HCT116 (cell line): Measurements from ENCODE around the gene BICRA. TPM values are rescaled to one million over a fixed set of nuclear protein-coding genes. Genes with fewer than 3 reads are reported as not detected.

Source experiments
- ATAC-seq: fragments of 200-7000 bp; cut with Tn5 transposase; 2 replicates; pipeline ENCODE4 v1.9.1; 2020; ENCODE audit warnings: mild to moderate bottlenecking, moderate library complexity
- BruUV-seq: library from RNA; stranded (reverse); fragments of 400-500 nt; replicated peaks from 2 replicates; lab custom pipeline; 2021; lab: Mats Ljungman, UMichigan
- CTCF ChIA-PET: fragments of 300-600 bp; sonication (Branson Sonifier 250); formaldehyde crosslinking; loops from one replicate; lab custom pipeline; 2021; ENCODE audit warnings: antibody characterized with exemption; lab: Charles Lee
- POLR2A ChIA-PET: fragments of 300-600, 350-600 bp; sonication (Branson Sonifier 250); formaldehyde crosslinking; loops from one replicate; lab custom pipeline; 2021; ENCODE audit warnings: antibody characterized with exemption; lab: Charles Lee
- RAD21 ChIA-PET, 2 experiments: fragments of 300-600 bp; sonication (Branson Sonifier 250); formaldehyde crosslinking; loops; one replicate each; lab custom pipeline; 2023; ENCODE audit warnings: low total read pairs in 2 of 2; ENCODE audit not compliant: uncharacterized antibody in 2 of 2, unreplicated experiment in 2 of 2, low non-redundant PET in 1 of 2; lab: Charles Lee
- DNase-seq: peaks from one replicate; pipeline ENCODE4 v3.0.0-alpha.2; 2010; ENCODE audit warnings: low read depth, low spot score
- H2AFZ ChIP-seq: fragments of 200-600 bp; shearing (Covaris generic), sonication (generic); 2 replicates; pipeline ENCODE4 v1.6.1; 2017; ENCODE audit warnings: low read depth, mixed run types, mixed read lengths, antibody characterized with exemption, low read length; ENCODE audit not compliant: poor library complexity, severe bottlenecking
- H3K27ac ChIP-seq: 2 replicates; pipeline ENCODE4 v1.5.1; 2012; ENCODE audit warnings: low read depth, low read length
- H3K27me3 ChIP-seq: fragments of 200-600 bp; sonication (generic); 2 replicates; pipeline ENCODE4 v1.6.1; 2016; ENCODE audit warnings: mixed run types, low read length, mixed read lengths; ENCODE audit not compliant: insufficient read depth
- H3K36me3 ChIP-seq, 2 experiments: fragments of 200-500 bp in 1 of 2; fragments of 200-600 bp in 1 of 2; sonication (Bioruptor generic) in 1 of 2; sonication (generic) in 1 of 2; 2 replicates each; pipeline versions ENCODE4 v1.5.1 to v1.6.1; 2014 to 2016; ENCODE audit warnings: low read length in 2 of 2, inconsistent platforms in 1 of 2, mixed read lengths in 1 of 2, mixed run types in 1 of 2; ENCODE audit not compliant: insufficient read depth in 2 of 2, control insufficient read depth in 1 of 2
- H3K4me1 ChIP-seq, 2 experiments: fragments of 200-600 bp in 1 of 2; sonication (generic) in 1 of 2; 2 replicates each; pipeline versions ENCODE4 v1.5.1 to v1.6.1; 2012 to 2017; ENCODE audit warnings: low read length in 2 of 2, inconsistent platforms in 1 of 2, mild to moderate bottlenecking in 1 of 2, mixed read lengths in 1 of 2, mixed run types in 1 of 2, moderate library complexity in 1 of 2; ENCODE audit not compliant: insufficient read depth in 2 of 2, control insufficient read depth in 1 of 2
- H3K4me2 ChIP-seq: fragments of 200-600 bp; sonication (generic); 2 replicates; pipeline ENCODE4 v1.6.1; 2017; ENCODE audit warnings: mixed run types, low read length, mixed read lengths
- H3K4me3 ChIP-seq, 2 experiments: fragments of 200-600 bp in 1 of 2; sonication (generic) in 1 of 2; replicated peaks in 1 of 2; 2 replicates each; pipeline ENCODE4 v1.5.1; 2011 to 2016; ENCODE audit warnings: low read length in 2 of 2, control low read depth in 1 of 2, low read depth in 1 of 2, mild to moderate bottlenecking in 1 of 2, mixed read lengths in 1 of 2, mixed run types in 1 of 2
- H3K79me2 ChIP-seq: fragments of 200-600 bp; sonication (generic); 2 replicates; pipeline ENCODE4 v1.6.1; 2017; ENCODE audit warnings: mild to moderate bottlenecking, mixed run types, low read length, moderate library complexity, mixed read lengths; ENCODE audit not compliant: insufficient read depth
- H3K9ac ChIP-seq: fragments of 200-600 bp; sonication (generic); 2 replicates; pipeline ENCODE4 v1.6.1; 2016; ENCODE audit warnings: low read length, mixed read lengths
- H3K9me2 ChIP-seq: fragments of 200-600 bp; sonication (generic), shearing (Covaris generic); 2 replicates; pipeline ENCODE4 v1.6.1; 2017; ENCODE audit warnings: mixed run types, mild to moderate bottlenecking, moderate library complexity; ENCODE audit not compliant: insufficient read depth
- H3K9me3 ChIP-seq, 2 experiments: fragments of 200-500 bp in 1 of 2; fragments of 200-600 bp in 1 of 2; sonication (Bioruptor generic) in 1 of 2; sonication (generic) in 1 of 2; 2 replicates each; pipeline ENCODE4 v1.6.1; 2014 to 2017; ENCODE audit warnings: low read length in 2 of 2, mixed read lengths in 2 of 2, inconsistent platforms in 1 of 2, low read depth in 1 of 2, mild to moderate bottlenecking in 1 of 2, mixed run types in 1 of 2, moderate library complexity in 1 of 2; ENCODE audit not compliant: control insufficient read depth in 1 of 2, insufficient read depth in 1 of 2
- H4K20me1 ChIP-seq: fragments of 200-600 bp; sonication (generic), shearing (Covaris generic); 2 replicates; pipeline ENCODE4 v1.6.1; 2017; ENCODE audit warnings: mixed run types, mild to moderate bottlenecking, moderate library complexity; ENCODE audit not compliant: insufficient read depth
- CEBPB ChIP-seq: IDR thresholded peaks from 2 replicates; pipeline ENCODE4 v1.6.1; 2012; ENCODE audit warnings: low read depth
- CTCF ChIP-seq, 3 experiments: fragments of 200-600 bp in 1 of 3; sonication (generic) in 1 of 3; IDR thresholded peaks in 2 of 3; conservative IDR thresholded peaks in 1 of 3; 2 replicates each; pipeline ENCODE4 v1.5.1; 2012 to 2017; ENCODE audit warnings: low read depth in 2 of 3, low read length in 2 of 3, antibody characterized with exemption in 1 of 3, borderline replicate concordance in 1 of 3, control low read depth in 1 of 3, mild to moderate bottlenecking in 1 of 3, mixed read lengths in 1 of 3, mixed run types in 1 of 3, moderate library complexity in 1 of 3; ENCODE audit not compliant: insufficient read depth in 1 of 3
- ELF1 ChIP-seq: IDR thresholded peaks from 2 replicates; pipeline ENCODE4 v1.6.1; 2012; ENCODE audit warnings: low read depth, borderline replicate concordance
- EZH2 ChIP-seq: fragments of 200-600 bp; sonication (generic); IDR thresholded peaks from 2 replicates; pipeline ENCODE4 v1.6.1; 2017; ENCODE audit warnings: antibody characterized with exemption, mixed run types
- EZH2phosphoT487 ChIP-seq: fragments of 200-600 bp; IDR thresholded peaks from 2 replicates; pipeline ENCODE4 v1.6.1; 2018; ENCODE audit warnings: antibody characterized with exemption, borderline replicate concordance
- FOSL1 ChIP-seq: IDR thresholded peaks from 2 replicates; pipeline ENCODE4 v1.6.1; 2012; ENCODE audit warnings: low read depth
- JUND ChIP-seq: IDR thresholded peaks from 2 replicates; pipeline ENCODE4 v1.6.1; 2012
- POLR2A ChIP-seq: IDR thresholded peaks from 2 replicates; pipeline ENCODE4 v1.7.0; 2011; ENCODE audit warnings: borderline replicate concordance; ENCODE audit not compliant: insufficient read depth, insufficient read length; ENCODE audit errors: extremely low read depth
- POLR2AphosphoS5 ChIP-seq: IDR thresholded peaks from 2 replicates; pipeline ENCODE4 v1.6.1; 2011; ENCODE audit warnings: mild to moderate bottlenecking, low read depth, low read length, moderate library complexity
- RAD21 ChIP-seq: IDR thresholded peaks from 2 replicates; pipeline ENCODE4 v1.6.1; 2012; ENCODE audit warnings: low read depth, mild to moderate bottlenecking
- SIN3A ChIP-seq: IDR thresholded peaks from 2 replicates; pipeline ENCODE4 v1.6.1; 2012; ENCODE audit warnings: low read depth
- SP1 ChIP-seq: IDR thresholded peaks from 2 replicates; pipeline ENCODE4 v1.6.1; 2012; ENCODE audit warnings: low read depth
- SRF ChIP-seq: IDR thresholded peaks from 2 replicates; pipeline ENCODE4 v1.6.1; 2012; ENCODE audit warnings: low read depth
- TCF7L2 ChIP-seq: IDR thresholded peaks from 2 replicates; pipeline ENCODE4 v1.7.0; 2011; ENCODE audit warnings: borderline replicate concordance, inconsistent platforms; ENCODE audit not compliant: insufficient read depth, insufficient read length; ENCODE audit errors: extremely low read depth
- YY1 ChIP-seq: IDR thresholded peaks from 2 replicates; pipeline ENCODE4 v1.6.1; 2011; ENCODE audit warnings: low read length, low read depth, moderate library complexity, mild to moderate bottlenecking; ENCODE audit not compliant: insufficient replicate concordance; ENCODE audit errors: extremely low read depth
- ZFX ChIP-seq: fragments of 450-650 bp; IDR thresholded peaks from 2 replicates; pipeline ENCODE4 v1.6.1; 2017
- ZNF274 ChIP-seq: fragments of 200-500 bp; sonication (Bioruptor generic); IDR thresholded peaks from 2 replicates; pipeline ENCODE4 v1.6.1; 2014; ENCODE audit warnings: mild to moderate bottlenecking, low read depth, low read length, inconsistent platforms
- intact Hi-C: fragments of 100-400 bp; cut with micrococcal nuclease; formaldehyde crosslinking; loops from 2 replicates; pipeline ENCODE4 v1.10.0; 2022
- total RNA-seq: library from RNA; stranded (reverse); gene quantifications from one replicate; pipeline ENCODE4 v1.2.1, GENCODE V29; 2021; ENCODE audit not compliant: unreplicated experiment
- TF ChIP-seq, protein P1 (sequence below): IDR thresholded peaks from 2 replicates; pipeline ENCODE4 v1.6.1; 2012
- TF ChIP-seq, protein P2 (sequence below): IDR thresholded peaks from 2 replicates; pipeline ENCODE4 v1.6.1; 2011; ENCODE audit warnings: mild to moderate bottlenecking, low read length, moderate library complexity; ENCODE audit not compliant: insufficient replicate concordance; ENCODE audit errors: extremely low read depth

BICRA gene
- total RNA-seq, 1 experiment from 2014 or later = 11.3 TPM

- H3K9me2 ChIP-seq = no peaks in the 10 kb centered on the region
- no peak overlapping the region for H3K27ac ChIP-seq
- H3K4me2 ChIP-seq = no peak overlapping the region
- H3K9ac ChIP-seq = no peak overlapping the region
- H3K36me3 ChIP-seq = peaks cover 2 to 10% of the 10 kb centered on the region in 2 experiments; a peak in 3 of 4 replicates
- no peaks in the 10 kb centered on the region for H4K20me1 ChIP-seq
- TF ChIP-seq JUND = no peak
- no peak for TF ChIP-seq SIN3A
- no peak for TF ChIP-seq EZH2
- no peak for TF ChIP-seq CEBPB
- no peak for TF ChIP-seq YY1
- no peak for TF ChIP-seq CTCF (IDR thresholded peaks at IDR 0.05 in 2 of 3, conservative IDR thresholded peaks at IDR 0.05 in 1 of 3; ENCODE audit: borderline replicate concordance in 1 of 3, insufficient read depth in 1 of 3, low read depth in 2 of 3, low read length in 2 of 3)
- TF ChIP-seq TCF7L2 = no peak
- TF ChIP-seq POLR2AphosphoS5 = no peak
- TF ChIP-seq POLR2A = no peak
- TF ChIP-seq SP1 = no peak
- no peak for TF ChIP-seq ZNF274
- TF ChIP-seq ELF1 = no peak
- TF ChIP-seq FOSL1 = no peak
- no peak for TF ChIP-seq RAD21
- no peak for TF ChIP-seq EZH2phosphoT487
- TF ChIP-seq ZFX = no peak
- TF ChIP-seq, protein P1, sequence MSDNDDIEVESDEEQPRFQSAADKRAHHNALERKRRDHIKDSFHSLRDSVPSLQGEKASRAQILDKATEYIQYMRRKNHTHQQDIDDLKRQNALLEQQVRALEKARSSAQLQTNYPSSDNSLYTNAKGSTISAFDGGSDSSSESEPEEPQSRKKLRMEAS = no peak
- TF ChIP-seq, protein P2, sequence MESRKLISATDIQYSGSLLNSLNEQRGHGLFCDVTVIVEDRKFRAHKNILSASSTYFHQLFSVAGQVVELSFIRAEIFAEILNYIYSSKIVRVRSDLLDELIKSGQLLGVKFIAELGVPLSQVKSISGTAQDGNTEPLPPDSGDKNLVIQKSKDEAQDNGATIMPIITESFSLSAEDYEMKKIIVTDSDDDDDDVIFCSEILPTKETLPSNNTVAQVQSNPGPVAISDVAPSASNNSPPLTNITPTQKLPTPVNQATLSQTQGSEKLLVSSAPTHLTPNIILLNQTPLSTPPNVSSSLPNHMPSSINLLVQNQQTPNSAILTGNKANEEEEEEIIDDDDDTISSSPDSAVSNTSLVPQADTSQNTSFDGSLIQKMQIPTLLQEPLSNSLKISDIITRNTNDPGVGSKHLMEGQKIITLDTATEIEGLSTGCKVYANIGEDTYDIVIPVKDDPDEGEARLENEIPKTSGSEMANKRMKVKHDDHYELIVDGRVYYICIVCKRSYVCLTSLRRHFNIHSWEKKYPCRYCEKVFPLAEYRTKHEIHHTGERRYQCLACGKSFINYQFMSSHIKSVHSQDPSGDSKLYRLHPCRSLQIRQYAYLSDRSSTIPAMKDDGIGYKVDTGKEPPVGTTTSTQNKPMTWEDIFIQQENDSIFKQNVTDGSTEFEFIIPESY = no peak
- TF ChIP-seq SRF = no peak
- ATAC-seq = no peak
- no peaks in the 10 kb centered on the region for H3K9me3 ChIP-seq
- ChIA-PET RAD21 (no interaction called here), POLR2A (interaction anchor here (0.7 kb wide), 1 partner anchor 276 kb away, joined by 3 read pairs; no protein-coding TSS in a partner anchor), CTCF (interaction anchor here (1.6 to 2.3 kb wide), 3 partner anchors 8 to 267 kb away, joined by 7 to 8 read pairs (median 8); no protein-coding TSS in a partner anchor)
- intact Hi-C loops = no loop called here
- no peak overlapping the region for H3K4me3 ChIP-seq
- H3K27me3 ChIP-seq = no peaks in the 10 kb centered on the region
- no peak overlapping the region for H2AFZ ChIP-seq
- no peaks in the 10 kb centered on the region for H3K79me2 ChIP-seq
- no peak for DNase-seq
- no TSS peak for BruUV-seq
- peaks cover 0 to 13% of the 10 kb centered on the region in 2 experiments; a peak in 2 of 4 replicates for H3K4me1 ChIP-seq
These were observed 95.1 kb downstream of the BICRA start for GRCh38 chr19:47704024-47704423.
